Mucosa of descending colon (tissue), 3 donors: ENCODE data around the gene ACVR1B. TPM values are rescaled to one million over a fixed set of nuclear protein-coding genes. Genes with fewer than 3 reads are reported as not detected.
A peak's percentile ranks its signal among the peaks of the same experiment; 100 is the strongest.

Experiments used
- ATAC-seq: fragments of 200-7000 bp; cut with Tn5 transposase; one replicate; pipeline ENCODE4 v1.9.1; 2020; ENCODE audit warnings: mild to moderate bottlenecking, moderate library complexity
- DNase-seq, 3 donors: peaks; one replicate each; pipeline ENCODE4 v3.0.0-alpha.2; 2020
- H3K36me3 ChIP-seq: fragments of 200-600 bp; one replicate; pipeline ENCODE4 v1.8.0; 2021; ENCODE audit warnings: low read depth, mild to moderate bottlenecking
- H3K4me1 ChIP-seq: fragments of 200-600 bp; one replicate; pipeline ENCODE4 v1.8.0; 2021; ENCODE audit warnings: low read depth, mild to moderate bottlenecking
- H3K4me3 ChIP-seq: fragments of 200-600 bp; one replicate; pipeline ENCODE4 v1.8.0; 2021; ENCODE audit warnings: mild to moderate bottlenecking
- H3K9me3 ChIP-seq: fragments of 200-600 bp; one replicate; pipeline ENCODE4 v1.8.0; 2021; ENCODE audit warnings: mild to moderate bottlenecking
- intact Hi-C, 2 donors: fragments of 100-400 bp; cut with DNase I in 1 of 2; cut with micrococcal nuclease in 1 of 2; formaldehyde crosslinking; loops; one replicate each; pipeline versions ENCODE4 v1.11.0 to v1.11.1; 2022; cut with DNase I, micrococcal nuclease
- total RNA-seq, 3 donors: library from RNA; stranded (reverse); fragmentation: NEBNext Ultra II Directional in 2 of 3; extraction: Animal tissue kit (Norgen Biotek cat#: 25700) in 2 of 3; gene quantifications; one replicate each; pipeline versions ENCODE4 v1.2.1 to v1.2.4, GENCODE V29; 2021 to 2023
- TF ChIP-seq, protein P1 (sequence below): fragments of 200-600 bp; IDR thresholded peaks from one replicate; pipeline ENCODE4 v1.8.0; 2022; ENCODE audit warnings: antibody characterized with exemption, mild to moderate bottlenecking
- donor health status: DM: no; HTN: no; CAD: no; lungs with moderate emphysema.
- donor health status: DM: no; HTN: no; CAD: no.
- donor health status: DM: no; HTN: yes; CAD: no.

Gene ACVR1B
- total RNA-seq, 3 donors from 2014 or later: 42.4 to 95.7 (median 77.3) TPM

DNA sequence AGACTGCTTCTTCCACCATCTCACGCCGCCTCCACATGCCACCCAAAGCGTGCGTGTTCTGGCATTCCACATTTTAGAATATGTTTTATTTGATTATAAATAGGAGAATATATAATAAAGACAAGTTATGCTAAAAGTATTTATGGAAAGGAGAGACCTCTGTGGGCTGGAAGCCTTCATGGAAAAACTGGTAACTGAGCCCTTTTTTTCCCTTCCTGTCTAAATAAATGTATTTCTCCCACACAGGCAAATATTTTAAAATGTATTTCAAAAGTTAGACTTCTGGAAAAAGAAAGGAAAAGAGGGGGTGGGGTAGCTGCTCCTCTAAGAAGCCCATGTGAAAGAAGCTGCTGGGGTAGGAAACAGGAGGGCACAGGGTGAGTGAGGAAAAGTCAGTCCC is 83.7 kb downstream of the ACVR1B start:
- intact Hi-C loops: no loop called here
- TF ChIP-seq, protein P1, sequence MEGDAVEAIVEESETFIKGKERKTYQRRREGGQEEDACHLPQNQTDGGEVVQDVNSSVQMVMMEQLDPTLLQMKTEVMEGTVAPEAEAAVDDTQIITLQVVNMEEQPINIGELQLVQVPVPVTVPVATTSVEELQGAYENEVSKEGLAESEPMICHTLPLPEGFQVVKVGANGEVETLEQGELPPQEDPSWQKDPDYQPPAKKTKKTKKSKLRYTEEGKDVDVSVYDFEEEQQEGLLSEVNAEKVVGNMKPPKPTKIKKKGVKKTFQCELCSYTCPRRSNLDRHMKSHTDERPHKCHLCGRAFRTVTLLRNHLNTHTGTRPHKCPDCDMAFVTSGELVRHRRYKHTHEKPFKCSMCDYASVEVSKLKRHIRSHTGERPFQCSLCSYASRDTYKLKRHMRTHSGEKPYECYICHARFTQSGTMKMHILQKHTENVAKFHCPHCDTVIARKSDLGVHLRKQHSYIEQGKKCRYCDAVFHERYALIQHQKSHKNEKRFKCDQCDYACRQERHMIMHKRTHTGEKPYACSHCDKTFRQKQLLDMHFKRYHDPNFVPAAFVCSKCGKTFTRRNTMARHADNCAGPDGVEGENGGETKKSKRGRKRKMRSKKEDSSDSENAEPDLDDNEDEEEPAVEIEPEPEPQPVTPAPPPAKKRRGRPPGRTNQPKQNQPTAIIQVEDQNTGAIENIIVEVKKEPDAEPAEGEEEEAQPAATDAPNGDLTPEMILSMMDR: no peak
- Histone ChIP-seq H3K4me3 (no peak overlapping the region), H3K36me3 (no peaks in the 10 kb centered on the region), H3K4me1 (peaks cover 23% of the 10 kb centered on the region), H3K9me3 (no peaks in the 10 kb centered on the region)
- ATAC-seq (no peak), DNase-seq (no peak)

DNA sequence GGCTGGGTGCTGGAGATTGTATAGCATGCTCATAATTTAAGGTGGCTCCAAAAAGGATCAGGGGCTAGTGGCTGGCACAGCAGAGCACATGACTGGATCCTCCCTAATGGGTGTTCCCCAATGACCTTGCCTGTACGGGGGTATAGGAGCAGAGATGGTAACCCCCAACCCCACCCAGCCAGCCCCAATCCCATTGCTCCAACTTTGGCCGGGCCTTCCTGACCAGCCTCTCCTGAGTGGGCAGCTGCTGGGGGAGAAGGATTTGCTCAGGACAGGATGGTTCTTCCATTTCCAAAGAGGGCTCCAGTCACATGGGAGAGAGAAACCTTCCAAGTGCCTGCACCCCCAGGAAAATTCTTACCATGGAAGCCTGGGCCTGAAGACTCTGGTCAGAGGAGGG is 84.4 kb downstream of the ACVR1B start:
- ATAC-seq: no peak
- Histone ChIP-seq H3K36me3 (no peaks in the 10 kb centered on the region), H3K9me3 (no peaks in the 10 kb centered on the region), H3K4me3 (no peak overlapping the region), H3K4me1 (peaks cover 23% of the 10 kb centered on the region)
- no peak for DNase-seq
- intact Hi-C loops: no loop called here
- TF ChIP-seq, protein P1: no peak

DNA sequence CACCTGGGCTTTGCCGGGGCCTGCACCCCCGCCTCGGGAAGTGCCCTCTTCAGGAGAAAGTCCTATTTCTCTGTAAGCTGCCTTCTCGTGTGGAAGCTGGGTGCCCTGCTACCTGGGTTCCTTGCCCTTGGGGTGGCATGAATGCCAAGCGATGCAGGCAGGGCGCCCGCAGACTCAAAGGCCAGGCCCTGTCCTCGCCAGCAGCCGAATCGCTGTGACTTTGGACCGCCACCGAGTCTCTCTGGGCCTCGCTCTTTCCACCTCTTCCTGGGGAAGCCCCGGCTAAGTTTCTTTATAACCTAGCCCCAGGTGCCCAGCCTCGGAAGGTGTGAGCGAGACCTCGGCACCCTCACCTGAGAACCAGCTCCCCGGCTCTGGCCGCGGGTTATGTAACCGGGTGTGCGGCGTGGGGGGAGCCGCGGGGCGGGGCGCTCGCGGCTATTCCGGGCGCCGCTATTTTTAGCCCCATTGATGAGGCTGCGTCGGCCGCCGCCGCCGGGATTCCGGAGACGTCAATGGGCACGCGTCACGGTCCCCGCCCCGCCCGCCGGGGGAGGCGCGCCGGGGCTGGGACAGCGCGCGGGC is 85.2 kb downstream of the ACVR1B start:
- peak; percentile 75 for ATAC-seq
- H3K4me3 ChIP-seq: no peak overlapping the region
- peak; percentile 90 to 93 (median 92) for DNase-seq
- peaks cover 23% of the 10 kb centered on the region for H3K4me1 ChIP-seq
- intact Hi-C loops: no loop called here
- TF ChIP-seq, protein P1: no peak
- H3K9me3 ChIP-seq: no peaks in the 10 kb centered on the region
- H3K36me3 ChIP-seq: no peaks in the 10 kb centered on the region

DNA sequence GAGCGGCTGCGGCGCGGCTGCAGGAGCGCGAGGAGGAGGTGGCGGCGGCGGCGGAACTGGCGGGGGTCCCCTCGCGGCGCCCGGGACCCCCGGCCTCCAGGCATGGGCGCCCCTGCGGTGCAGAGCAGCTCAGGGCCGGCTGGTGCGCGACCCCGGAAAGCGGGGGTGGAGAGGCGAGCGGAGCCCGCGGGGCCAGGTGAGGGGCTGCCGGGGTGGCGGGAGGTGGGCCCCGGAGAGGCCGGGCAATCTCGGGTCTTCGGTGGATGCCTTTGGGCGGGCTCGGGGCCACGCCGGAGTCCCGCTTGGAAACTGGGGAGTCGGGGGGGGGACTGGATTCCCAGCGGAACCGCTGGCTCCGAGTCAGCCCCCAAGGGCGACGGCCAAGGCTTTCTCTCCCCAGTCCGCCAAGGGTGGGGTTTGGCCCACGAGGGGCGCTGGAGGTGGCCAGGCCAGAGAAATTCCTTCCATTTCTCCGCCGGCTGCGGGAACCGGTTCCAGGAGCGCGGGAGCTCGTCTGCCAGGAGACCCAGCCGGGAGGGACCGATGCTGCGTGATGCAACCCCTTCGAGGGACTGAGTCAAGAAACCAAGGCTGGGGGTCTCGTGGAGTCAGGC is 85.9 kb downstream of the ACVR1B start:
- H3K4me1 ChIP-seq: peaks cover 20% of the 10 kb centered on the region
- H3K4me3 ChIP-seq: peak overlapping the region; percentile 19
- DNase-seq (peak in 1 of 3 donors; percentile 74), ATAC-seq (no peak)
- H3K36me3 ChIP-seq: no peaks in the 10 kb centered on the region
- intact Hi-C loops: no loop called here
- no peaks in the 10 kb centered on the region for H3K9me3 ChIP-seq
- TF ChIP-seq, protein P1: no peak

DNA sequence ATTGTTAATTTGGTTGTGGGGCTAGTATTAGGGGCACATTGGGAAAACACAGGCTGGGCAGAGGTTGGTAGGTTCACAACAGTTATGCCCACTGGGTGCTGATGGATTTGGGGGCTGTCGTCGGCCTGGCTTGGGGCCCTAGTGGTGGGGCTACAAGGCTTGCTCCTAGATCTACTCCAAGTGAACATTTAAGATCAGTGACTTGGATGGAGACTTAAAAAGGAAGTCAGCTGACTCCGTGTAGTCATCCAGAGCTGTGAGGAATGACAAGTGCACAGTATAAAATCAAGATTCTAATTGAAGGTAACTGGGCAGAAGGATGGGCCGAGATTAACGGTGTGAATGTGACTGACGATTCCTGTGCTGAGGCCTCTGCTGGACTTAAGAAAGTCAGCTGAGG is 86.9 kb downstream of the ACVR1B start:
- DNase-seq (no peak), ATAC-seq (no peak)
- Histone ChIP-seq H3K4me1 (peaks cover 15% of the 10 kb centered on the region), H3K4me3 (no peak overlapping the region), H3K9me3 (no peaks in the 10 kb centered on the region), H3K36me3 (no peaks in the 10 kb centered on the region)
- TF ChIP-seq, protein P1: no peak
- intact Hi-C loops: no loop called here
